GM12891 (cell line): Measurements from ENCODE around the gene PROP1.

Experiments used
- SPI1 ChIP-seq: IDR thresholded peaks from 2 replicates; pipeline ENCODE4 v1.6.1; 2011; ENCODE audit warnings: low read depth, low read length, control low read depth
- TAF1 ChIP-seq: IDR thresholded peaks from 2 replicates; pipeline ENCODE4 v1.6.1; 2011; ENCODE audit warnings: low read depth, low read length, control low read depth

GRCh38 chr5:177958696-177959095 is 37.3 kb downstream of the PROP1 start:
- TF ChIP-seq SPI1 (no peak), TAF1 (no peak)
